Right forelimb (tissue), 1 donor: ENCODE measurements around the gene MPPED1.

Experiments used
- DNase-seq: peaks from one replicate; pipeline ENCODE4 v3.0.0-alpha.2; 2018

MPPED1 gene

DNA sequence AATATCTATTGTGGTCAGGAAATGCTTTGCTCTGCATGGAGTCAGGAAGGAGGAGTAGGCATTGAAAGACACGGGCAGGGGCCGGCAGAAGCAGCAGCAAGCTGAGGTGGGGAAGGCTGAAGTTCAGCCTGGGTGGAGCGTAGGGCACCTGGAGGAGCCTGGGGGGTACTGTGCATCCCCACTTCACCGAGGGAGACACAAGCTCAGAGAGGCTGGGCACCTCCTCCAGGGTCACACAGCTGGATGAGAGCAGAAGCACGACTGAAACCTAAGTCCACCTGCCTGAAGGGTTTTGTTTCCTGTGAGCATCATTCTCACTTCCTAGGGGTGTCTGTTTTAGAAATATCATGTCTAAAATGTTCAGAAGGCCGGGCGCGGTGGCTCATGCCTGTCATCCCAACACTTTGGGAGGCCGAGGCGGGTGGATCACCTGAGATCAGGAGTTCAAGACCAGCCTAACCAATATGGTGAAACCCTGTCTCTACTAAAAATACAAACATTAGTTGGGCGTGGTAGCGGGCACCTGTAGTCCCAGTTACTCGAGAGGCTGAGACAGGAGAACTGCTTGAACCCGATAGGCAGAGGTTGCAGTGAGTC lies 138.3 kb downstream of the MPPED1 start:
- no peak for DNase-seq

DNA sequence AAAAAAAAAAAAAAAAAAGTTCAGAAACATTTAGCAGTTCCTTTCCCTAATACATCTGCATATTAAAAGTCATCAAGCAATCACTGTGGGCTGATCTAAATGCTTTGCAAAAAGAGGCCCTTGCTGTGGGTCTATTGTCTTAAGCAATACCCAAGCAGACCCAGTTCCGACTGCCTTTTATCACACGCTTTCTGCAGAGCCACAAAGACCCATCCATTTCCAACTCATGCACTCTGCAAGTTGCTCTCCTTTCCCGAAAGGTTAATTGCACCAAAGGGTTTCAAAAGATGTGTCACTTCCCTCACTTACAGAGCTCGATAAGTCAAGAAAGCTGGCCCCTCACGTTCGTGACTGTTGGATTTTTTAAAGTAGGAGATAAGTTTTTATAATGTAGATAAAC lies 138.9 kb downstream of the MPPED1 start:
- DNase-seq: no peak

DNA sequence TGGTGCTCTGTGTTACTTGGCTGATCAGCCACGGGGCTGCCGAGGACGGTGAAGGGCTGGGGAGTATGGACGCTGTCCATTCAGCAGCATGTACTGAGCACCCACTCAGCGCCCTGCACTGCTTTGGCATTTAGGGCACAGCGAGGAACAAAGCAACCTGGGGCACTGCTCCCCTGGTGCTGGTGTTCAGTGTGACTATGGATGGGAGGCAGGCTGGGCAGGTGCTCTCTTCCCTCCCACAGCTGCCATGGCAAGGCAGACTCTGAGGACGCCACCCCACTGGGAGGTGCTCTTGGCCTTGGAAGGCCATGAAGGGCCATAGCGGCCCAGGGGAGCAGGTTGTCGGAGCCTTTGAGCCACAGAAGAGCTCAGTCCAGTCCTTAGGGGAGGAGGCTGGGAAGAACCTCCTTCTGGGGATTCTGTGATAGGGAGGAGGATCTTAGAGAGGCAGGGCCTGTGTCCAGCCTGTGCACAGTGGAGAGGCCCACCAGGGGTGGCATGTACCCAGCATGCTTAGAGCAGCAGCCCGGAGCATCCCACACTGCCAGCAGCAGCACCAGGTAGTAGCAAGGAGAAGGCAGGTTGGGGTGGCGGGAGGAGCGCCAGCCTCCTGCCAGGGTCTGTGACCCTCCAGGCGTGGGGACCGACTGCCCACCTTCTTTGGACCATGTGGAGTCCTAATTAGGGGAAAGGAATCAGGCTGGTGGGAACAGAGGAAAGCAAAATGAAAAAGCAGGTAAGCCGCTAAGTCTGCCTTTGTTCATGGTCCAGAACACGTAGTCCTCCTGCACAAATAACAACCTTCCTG lies 141.8 kb downstream of the MPPED1 start:
- no peak for DNase-seq

- DNase-seq: no peak
Measured at GRCh38 chr22:43554259-43554636, 142.4 kb downstream of the MPPED1 start.

- no peak for DNase-seq
Measured at GRCh38 chr22:43554694-43555365, 143.0 kb downstream of the MPPED1 start.

- DNase-seq: no peak
Measured at GRCh38 chr22:43555561-43556515, 144.0 kb downstream of the MPPED1 start.
